GM21529 (cell line): ENCODE data around the gene SLC16A14.

Experiments
- ATAC-seq: cut with Tn5 transposase; IDR thresholded peaks from one replicate; pipeline ENCODE4 v1.9.1; 2021; ENCODE audit not compliant: unreplicated experiment

Gene SLC16A14

DNA sequence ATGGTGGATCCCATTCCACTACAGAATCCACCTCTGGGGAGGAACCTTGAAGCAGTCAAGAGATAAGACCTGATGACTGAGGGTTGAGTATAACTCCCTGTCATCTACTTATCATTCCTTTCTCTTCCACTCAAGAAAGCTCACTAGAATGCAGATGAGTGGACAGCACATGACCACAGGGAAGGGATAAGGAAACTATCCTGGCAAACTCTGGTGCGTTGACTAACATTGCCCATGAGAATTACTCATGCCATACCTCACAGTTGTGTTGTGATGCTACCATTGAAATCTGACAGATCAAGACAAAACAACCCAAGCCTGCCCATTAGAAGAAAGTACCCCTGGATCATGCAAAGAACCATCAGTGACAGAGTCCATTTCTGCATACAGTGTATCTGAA, 26.5 kb downstream of the SLC16A14 start:
- ATAC-seq: no peak

DNA sequence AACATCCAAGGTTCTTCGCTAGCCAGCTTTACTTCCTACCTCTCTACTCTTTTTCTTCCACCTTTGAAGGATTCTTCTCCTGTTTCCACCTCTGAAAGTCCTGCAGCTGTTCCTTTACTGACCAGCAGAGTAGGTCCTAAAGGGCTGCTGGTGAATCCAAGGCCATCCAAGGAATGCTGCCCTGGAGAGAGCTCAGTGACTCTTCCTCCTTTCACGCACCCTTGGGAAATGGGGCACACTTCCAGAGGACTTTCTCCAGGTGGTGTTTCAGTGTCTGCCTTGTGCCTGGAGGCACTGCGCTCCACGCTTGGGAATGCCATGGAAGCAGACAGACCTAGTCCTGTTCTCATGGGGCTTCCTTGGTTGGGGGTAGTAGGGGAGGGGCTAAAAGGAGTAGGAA, 45.4 kb downstream of the SLC16A14 start:
- ATAC-seq: no peak

DNA sequence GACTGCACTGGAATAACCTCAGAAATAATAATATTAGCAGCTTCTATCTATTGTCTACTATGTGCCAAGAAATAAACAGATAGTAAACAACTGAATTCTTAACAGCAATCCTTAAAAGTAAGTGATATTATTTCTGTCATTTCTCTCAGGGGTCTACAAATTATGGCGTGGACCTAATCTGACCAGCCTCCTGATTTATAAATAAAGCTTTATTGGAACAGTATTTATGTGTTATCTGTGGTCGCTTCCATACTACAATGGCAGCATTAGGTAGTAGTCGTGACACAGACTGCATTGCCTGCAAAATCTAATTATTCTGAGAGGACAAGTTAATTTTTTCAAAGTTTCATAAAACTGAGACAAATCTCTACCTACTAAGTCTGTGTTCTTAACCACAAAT, 49.0 kb downstream of the SLC16A14 start:
- ATAC-seq: no peak

DNA sequence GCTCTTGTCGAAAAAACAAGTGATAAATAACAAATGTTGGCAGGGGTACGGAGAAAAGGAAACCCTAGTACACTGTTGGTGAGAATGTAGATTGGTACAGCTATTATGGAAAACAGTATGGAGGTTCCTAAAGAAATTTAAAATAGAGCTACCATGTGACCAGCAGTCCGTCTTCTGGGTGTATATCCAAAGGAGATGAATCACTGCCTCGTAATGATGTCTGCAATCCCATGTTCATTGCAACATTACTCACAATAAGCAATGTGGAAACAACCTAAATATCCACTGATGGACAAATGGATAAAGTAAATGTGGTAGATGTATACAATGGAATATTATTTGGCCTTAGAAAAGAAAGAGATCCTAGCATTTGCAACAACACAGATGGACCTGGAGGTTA, 50.6 kb downstream of the SLC16A14 start:
- no peak for ATAC-seq

DNA sequence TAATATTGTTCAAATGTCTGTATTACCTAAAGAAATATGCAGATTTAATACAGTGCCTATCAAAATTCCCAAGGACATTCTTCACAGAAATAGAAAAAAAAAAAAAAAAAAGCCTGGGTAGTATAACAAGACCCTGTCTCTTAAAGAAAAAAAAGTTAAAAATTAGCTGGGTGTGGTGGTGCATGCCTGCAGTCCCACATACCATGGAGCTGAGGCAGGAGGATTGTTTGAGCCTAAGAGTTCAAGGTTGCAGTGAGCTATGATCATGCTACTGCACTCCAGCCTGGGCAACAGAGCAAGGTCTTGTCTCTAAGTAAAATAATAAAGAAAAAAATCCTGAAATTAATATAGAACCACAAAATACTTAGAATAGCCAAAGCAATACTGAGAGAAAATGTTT, 51.9 kb downstream of the SLC16A14 start:
- no peak for ATAC-seq

DNA sequence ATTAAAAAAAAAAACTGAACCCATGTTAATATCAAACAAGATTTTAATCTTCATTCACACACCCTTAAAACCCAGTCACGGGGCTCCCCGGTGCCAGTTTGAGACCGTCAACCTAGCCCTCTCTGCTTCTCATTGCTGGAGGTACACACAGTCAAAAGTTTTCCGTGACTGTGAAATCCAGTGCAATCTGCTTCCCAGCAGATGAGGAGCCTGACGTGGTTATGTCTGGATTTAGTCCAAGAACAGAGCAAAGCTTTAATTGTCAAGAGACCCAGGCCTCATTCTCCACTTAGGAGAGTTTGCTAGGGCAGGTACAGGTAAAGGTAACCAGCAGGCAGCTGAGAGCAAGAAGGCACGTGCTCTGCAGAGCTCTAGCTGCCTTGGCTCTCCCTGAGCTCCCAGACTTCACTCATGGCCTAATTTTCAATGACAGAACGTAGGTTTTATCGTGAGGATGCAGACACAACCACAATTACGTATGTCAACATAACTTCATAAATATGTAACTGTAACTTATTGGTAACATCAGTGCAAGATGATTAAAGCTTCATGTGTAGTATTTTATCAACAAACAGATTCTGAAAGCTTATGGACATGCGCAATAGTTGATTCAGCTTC, 56.3 kb downstream of the SLC16A14 start:
- no peak for ATAC-seq

DNA sequence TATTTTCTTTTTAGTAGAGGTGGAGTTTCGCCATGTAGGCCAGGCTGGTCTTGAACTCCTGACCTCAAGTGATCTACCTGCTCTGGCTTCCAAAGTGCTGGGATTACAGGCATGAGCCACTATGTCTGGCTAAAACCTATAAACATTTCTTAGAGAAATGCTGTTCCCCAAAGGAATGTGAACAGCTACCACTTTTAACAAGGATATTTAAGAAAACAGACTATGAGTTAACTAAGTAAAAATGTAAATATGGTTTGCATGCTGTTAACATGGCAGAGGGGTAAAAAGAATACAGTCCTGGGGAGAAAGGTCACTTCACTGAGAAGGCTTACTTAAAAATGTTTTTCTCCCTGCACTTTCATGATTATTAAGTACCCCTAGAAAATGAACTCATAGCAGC, 57.1 kb downstream of the SLC16A14 start:
- no peak for ATAC-seq

DNA sequence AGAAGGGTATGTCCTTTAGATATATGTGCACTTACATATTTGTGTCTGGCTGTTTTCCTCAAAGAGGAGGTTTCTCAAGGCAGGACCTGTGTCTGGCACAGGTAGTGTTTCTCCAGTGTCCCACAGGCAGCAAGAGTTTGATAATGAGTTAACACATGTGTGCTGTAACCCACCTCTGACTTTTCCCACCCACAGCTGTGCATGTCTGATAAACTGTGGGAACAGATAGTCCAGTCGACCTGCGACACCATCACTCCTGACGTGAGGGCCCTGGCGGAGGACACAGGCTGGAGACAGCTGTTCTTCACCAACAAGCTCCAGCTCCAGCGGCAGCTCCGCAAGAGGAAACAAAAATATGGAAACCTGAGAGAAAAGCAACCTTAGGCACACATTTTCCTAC, 58.2 kb downstream of the SLC16A14 start:
- ATAC-seq: no peak

DNA sequence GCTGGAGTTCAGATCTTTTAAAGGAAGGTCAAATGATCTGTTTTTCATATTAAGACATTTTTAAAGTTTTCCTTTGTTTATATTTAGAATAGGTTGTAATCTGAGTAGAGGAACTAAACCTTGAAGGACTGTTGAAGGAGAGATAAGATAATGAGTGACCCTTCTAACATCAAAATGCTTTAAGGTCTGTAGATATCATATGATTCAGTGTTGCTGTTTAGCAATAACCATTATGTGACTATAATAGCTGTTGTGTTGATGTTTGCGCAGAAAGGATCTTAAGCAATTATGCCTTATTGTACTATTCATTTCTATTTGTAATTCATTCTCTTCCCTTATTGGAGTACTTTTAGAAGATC, 60.0 kb downstream of the SLC16A14 start:
- ATAC-seq: no peak

DNA sequence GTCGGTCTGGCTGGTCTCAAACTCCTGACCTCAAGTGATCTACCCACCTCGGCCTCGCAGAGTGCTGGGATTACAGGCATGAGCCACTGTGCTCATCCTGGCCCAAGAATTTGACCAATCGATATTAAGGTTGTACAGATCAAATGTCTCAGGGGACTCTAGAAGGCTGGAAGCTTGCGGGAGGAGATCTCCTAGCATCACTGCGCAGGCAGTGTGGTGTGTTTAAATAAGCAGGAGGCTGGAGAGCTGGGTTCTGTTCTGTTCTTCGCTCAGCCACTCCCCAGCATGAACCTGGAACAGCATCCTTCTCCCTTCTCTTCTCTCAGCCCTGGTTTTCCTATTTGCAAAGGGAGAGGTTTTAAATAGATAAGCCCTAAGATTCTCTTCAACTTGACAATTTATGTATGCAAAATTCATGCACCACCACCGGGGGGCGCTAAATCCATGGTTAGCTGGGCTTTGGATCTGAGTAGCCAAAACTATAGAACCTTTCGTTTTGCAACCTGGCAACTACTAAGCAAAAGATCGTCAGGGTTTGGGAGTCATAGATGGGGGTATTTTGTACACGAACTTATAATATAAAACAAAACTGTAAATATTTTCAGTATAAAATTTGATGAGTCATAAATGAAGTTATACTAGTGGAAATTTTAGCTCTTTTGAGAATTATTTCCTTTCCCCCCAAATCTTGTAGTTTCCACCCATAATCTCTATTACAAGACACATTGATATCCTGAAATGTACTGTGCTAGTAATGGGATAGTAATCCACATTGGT, 60.6 kb downstream of the SLC16A14 start:
- ATAC-seq: peak; percentile 76

DNA sequence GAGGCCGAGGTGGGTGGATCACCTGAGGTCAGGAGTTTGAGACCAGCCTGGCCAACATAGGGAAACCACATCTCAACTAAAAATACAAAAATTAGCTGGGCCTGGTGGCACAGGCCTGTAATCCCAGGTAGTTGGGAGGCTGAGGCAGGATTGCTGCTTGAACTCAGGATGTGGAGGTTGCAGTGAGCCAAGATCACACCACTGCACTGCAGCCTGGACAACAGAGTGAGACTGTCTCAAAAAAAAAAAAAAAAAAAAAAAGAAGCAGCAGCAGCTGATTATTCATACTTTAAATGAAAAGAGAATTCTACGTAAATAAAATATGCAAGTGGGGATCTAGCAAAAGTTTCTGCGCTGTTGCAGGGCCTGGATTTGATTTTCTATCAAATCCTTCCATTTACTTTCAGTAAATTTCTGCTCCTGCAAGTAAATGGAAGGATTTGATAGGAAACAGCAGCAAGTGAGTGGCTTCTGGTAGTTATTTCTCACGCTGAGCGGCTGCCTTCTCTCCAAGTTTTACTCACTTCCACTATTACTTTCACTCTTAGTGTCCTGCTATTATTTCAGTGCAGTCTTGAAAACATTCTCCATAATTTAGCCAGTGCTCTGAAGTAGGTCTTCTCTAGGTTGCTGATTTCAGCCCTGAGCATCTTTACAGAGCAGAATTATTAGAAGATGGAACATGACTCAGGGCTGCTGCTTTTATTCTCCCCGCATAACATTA, 68.4 kb downstream of the SLC16A14 start:
- peak; percentile 97 for ATAC-seq

DNA sequence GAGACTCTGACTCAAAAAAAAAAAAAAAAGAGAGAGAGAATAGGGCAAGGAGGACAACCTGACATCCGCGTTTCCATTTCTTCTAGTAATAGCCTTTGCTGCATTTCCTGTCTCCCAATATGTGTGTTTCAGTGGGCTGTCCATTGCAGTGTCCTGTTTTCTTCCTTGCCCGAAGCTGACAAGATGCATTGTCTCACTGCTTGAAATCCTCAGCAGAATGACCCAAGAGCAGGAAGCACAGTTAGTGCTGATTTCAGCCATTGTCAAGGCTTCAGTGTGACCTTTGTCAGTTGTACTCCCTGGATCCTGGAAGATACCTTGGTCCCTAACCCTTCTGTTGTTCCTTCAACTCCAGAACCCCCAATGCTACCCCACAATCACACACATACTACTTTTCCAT, 71.2 kb downstream of the SLC16A14 start:
- ATAC-seq: no peak

DNA sequence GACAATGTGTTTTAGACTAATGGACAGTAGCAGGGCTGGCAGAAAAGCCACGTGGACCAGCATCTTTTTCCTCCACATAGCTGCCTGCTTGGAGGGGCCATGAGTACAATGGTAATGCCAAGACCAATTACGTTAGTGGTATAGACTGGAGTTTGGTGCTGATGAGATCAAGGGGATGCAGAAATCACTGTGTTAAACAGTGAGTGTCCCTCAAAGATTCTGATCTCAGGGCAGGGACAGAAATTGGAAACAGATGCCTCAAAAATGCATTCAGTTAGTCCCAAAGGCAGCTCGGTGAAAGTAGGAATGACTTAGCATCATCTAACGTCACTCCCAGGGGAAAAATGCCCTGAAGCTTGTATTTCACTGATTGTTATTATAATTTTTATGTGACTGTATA, 72.4 kb downstream of the SLC16A14 start:
- ATAC-seq: no peak

DNA sequence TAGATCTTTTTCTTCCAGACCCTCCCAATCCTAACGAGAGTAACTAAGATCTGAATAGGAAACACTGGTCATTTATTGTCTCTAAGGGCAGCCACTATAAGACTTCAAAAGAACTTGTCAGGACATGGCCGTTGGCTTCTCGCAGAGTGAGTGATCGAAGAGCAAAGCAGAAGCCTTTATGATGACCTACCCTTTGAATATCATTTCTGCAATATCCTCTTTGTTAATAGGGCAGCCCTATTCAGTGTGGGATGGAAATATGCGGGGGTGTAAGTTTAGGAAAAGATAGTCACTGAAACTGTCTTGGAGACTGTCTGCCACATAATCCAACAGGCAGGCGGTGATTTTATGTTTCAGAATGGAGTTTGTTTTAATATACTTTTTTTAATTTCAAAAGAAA, 75.5 kb downstream of the SLC16A14 start:
- ATAC-seq: no peak
